ENCODE measurements around the gene VAV3.

The VAV3 gene

DNA sequence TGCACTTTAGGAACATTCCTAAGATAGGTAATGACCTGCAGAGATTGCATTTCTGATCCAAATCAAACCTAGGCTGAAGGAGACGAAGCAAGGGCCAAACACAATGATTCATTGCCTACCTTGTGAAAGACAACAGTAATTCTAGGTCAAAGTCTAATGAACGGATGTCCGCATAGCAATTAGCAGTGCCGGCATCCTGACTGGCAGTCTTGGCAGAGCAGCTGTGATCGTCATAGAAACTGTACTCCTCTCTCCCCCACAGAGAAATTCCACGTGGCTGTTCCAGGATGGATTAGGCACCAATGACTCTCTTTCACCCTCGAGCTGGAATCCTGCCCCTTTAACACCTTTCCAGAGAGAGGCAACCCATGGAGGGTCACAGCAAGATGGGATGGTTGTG lies 28.9 kb upstream of the VAV3 start:
- Mint-ChIP-seq H3K4me3 (no peak overlapping the region), H3K4me1 (peaks cover 4% of the 10 kb centered on the region), H3K9me3 (no peaks in the 10 kb centered on the region), H3K27ac (no peak overlapping the region), H3K36me3 (ENCODE audit: low read depth) (no peaks in the 10 kb centered on the region), H3K27me3 (ENCODE audit: low read depth, poor library complexity) (no peaks in the 10 kb centered on the region)
- TF ChIP-seq, protein P1, sequence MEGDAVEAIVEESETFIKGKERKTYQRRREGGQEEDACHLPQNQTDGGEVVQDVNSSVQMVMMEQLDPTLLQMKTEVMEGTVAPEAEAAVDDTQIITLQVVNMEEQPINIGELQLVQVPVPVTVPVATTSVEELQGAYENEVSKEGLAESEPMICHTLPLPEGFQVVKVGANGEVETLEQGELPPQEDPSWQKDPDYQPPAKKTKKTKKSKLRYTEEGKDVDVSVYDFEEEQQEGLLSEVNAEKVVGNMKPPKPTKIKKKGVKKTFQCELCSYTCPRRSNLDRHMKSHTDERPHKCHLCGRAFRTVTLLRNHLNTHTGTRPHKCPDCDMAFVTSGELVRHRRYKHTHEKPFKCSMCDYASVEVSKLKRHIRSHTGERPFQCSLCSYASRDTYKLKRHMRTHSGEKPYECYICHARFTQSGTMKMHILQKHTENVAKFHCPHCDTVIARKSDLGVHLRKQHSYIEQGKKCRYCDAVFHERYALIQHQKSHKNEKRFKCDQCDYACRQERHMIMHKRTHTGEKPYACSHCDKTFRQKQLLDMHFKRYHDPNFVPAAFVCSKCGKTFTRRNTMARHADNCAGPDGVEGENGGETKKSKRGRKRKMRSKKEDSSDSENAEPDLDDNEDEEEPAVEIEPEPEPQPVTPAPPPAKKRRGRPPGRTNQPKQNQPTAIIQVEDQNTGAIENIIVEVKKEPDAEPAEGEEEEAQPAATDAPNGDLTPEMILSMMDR (IDR thresholded peaks at IDR 0.05), result no peak
- DNase-seq, result no peak

DNA sequence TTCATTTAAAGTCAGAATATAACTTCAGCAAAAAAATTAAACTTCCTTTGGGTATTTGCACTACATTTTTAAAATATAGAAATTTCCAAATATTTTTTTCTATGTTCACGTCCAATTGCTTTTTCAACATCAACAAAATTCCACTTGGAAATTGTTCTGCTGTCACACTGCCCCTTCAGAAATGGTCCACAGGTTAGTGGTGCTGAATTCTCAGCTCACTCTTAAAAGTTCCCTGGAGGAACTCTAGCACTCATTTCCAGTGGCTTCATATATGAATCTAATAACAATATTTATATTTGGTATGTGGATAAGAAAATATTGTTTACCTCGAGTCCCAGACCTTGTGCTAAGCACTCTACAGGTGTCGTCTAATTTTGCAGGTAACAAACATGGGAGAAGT lies 27.4 kb upstream of the VAV3 start:
- DNase-seq, result no peak
- Mint-ChIP-seq H3K27me3 (ENCODE audit: low read depth, poor library complexity) (no peaks in the 10 kb centered on the region), H3K4me3 (no peak overlapping the region), H3K4me1 (peaks cover 4% of the 10 kb centered on the region), H3K36me3 (ENCODE audit: low read depth) (no peaks in the 10 kb centered on the region), H3K27ac (no peak overlapping the region), H3K9me3 (no peaks in the 10 kb centered on the region)
- TF ChIP-seq, protein P1 (IDR thresholded peaks at IDR 0.05), result no peak

DNA sequence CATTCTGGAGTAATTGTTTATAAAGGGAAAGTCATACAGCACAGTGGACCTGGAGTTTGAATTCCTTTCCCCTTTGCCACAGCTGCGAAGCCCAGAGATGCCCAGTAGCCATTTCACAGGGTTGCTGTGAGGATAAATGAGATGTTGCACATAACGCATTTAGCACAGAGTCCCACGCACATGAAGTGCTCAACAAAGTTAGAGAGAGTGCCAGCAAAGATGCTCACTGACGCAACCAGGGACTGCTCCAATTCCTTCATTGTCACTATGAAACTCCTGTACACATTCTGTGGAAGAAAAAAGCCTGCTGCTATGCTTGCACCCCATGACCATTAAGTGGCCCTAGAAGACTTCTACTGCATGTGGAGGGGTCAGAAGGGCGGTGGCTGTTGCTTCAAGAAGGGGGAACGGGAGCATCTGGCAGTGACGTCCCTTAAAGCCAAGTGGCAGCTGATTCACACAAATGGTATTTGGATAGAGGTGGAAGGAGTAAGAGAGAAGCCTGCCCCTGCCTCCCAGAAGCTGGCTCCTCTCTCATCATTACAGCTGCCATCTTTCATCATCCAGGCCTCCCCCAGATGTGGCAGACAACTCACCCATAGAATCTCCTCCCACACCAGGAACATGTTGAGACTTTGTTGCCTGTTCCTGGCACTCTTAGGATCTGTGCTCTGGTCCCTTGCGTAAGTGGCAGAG lies 26.5 kb upstream of the VAV3 start:
- Mint-ChIP-seq H3K36me3 (ENCODE audit: low read depth) (no peaks in the 10 kb centered on the region), H3K27ac (no peak overlapping the region), H3K9me3 (no peaks in the 10 kb centered on the region), H3K27me3 (ENCODE audit: low read depth, poor library complexity) (no peaks in the 10 kb centered on the region), H3K4me3 (no peak overlapping the region), H3K4me1 (peaks cover 4% of the 10 kb centered on the region)
- TF ChIP-seq, protein P1 (IDR thresholded peaks at IDR 0.05), result no peak
- no peak for DNase-seq

DNA sequence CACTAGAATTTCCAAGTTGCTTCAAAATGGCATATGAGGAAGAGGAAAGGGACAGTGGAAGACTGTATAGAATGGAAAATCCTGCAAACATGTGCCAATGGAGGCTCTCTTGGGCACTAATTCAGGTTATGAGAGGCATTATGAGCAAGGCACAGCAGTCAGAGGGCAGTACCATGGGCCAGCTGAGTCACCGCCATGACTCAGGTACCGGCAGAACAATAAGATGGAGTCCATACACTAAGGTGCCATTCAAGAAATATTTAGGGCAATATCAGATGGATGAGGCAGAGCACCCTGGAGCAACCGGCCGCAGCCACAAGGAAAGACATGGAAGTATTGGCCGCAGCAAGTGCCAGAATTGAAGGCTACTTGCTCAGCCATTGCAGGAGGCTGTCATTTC lies 25.6 kb upstream of the VAV3 start:
- Mint-ChIP-seq H3K36me3 (ENCODE audit: low read depth) (no peaks in the 10 kb centered on the region), H3K27me3 (ENCODE audit: low read depth, poor library complexity) (no peaks in the 10 kb centered on the region)

DNA sequence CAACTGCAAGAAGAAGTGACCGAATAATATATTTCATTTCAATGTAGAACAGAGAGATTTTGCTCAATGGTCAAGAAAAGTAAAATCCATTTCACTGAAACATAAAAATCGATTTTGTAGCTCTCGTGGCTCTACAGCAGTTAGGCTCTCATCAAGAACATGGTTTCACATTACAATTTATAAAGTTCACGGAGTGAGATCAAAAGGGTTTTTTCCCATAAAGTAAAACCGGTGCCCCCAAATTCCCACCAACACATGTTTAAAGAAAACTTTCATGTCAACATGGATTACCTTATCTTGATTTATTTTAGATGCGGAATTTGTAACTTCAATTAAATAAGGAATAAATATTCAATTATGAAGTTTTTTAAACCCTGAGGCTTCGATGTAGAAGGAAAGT lies 16.3 kb upstream of the VAV3 start:
- H3K4me1 Mint-ChIP-seq, result peaks cover 40% of the 10 kb centered on the region
- H3K4me3 Mint-ChIP-seq, result no peak overlapping the region
- TF ChIP-seq, protein P1 (IDR thresholded peaks at IDR 0.05), result no peak
- H3K36me3 Mint-ChIP-seq (ENCODE audit: low read depth), result no peaks in the 10 kb centered on the region
- H3K27me3 Mint-ChIP-seq (ENCODE audit: low read depth, poor library complexity), result no peaks in the 10 kb centered on the region
- DNase-seq, result no peak
- no peaks in the 10 kb centered on the region for H3K9me3 Mint-ChIP-seq
- H3K27ac Mint-ChIP-seq, result no peak overlapping the region

More for the DNA sequence above, 25.6 kb upstream of the VAV3 start:
- no peak for DNase-seq
- TF ChIP-seq, protein P1 (IDR thresholded peaks at IDR 0.05), result no peak
- H3K4me1 Mint-ChIP-seq, result peaks cover 4% of the 10 kb centered on the region
- H3K4me3 Mint-ChIP-seq, result no peak overlapping the region
- no peak overlapping the region for H3K27ac Mint-ChIP-seq
- no peaks in the 10 kb centered on the region for H3K9me3 Mint-ChIP-seq

DNA sequence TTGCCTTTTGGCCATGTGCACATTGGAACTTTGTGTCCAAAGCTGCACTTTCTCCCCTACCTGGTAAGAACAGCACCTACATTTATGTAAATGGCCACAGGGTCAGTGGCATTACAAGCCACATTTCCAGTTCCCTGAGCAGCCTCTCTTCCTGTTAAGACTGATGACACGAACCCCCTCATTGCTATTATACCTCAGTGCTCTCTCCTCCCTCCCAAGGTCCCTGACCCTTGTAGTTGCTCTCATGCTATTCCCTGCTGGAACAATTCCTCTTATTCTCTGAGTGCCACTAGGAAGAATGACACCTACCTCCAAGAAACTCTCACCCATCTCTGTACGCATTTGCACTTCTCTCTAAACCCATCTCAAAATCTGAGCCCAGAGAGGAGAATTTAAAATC lies 14.9 kb upstream of the VAV3 start:
- Mint-ChIP-seq H3K36me3 (ENCODE audit: low read depth) (no peaks in the 10 kb centered on the region), H3K27me3 (ENCODE audit: low read depth, poor library complexity) (no peaks in the 10 kb centered on the region), H3K9me3 (no peaks in the 10 kb centered on the region), H3K27ac (peak overlapping the region; percentile 62), H3K4me3 (no peak overlapping the region), H3K4me1 (peaks cover 46% of the 10 kb centered on the region)
- TF ChIP-seq, protein P1 (IDR thresholded peaks at IDR 0.05), result no peak
- no peak for DNase-seq
